WERI-Rb-1 (cell line): ENCODE measurements around the gene COL16A1.

Experiments used
- DNase-seq: peaks from one replicate; pipeline ENCODE4 v3.0.0-alpha.2; 2020
- H3K27ac ChIP-seq: fragments of 250-450 bp; sonication (Bioruptor Pico); 2 replicates; pipeline ENCODE4 v1.5.1; 2020; ENCODE audit warnings: mild to moderate bottlenecking, moderate library complexity
- H3K27me3 ChIP-seq: fragments of 250-450 bp; sonication (Bioruptor Pico); 2 replicates; pipeline ENCODE4 v1.5.1; 2021; ENCODE audit warnings: mild to moderate bottlenecking, low read depth, moderate library complexity; ENCODE audit not compliant: insufficient read depth, severe bottlenecking
- H3K36me3 ChIP-seq: fragments of 250-450 bp; sonication (Bioruptor Pico); 2 replicates; pipeline ENCODE4 v1.5.1; 2020; ENCODE audit warnings: mild to moderate bottlenecking, moderate library complexity
- H3K4me3 ChIP-seq: 2 replicates; pipeline ENCODE4 v1.5.1; 2011; ENCODE audit warnings: low read depth, mild to moderate bottlenecking, control low read depth, low read length
- H3K9me3 ChIP-seq: fragments of 250-450 bp; sonication (Bioruptor Pico); 2 replicates; pipeline ENCODE4 v1.5.1; 2021; ENCODE audit warnings: mild to moderate bottlenecking, moderate library complexity; ENCODE audit not compliant: severe bottlenecking
- CTCF ChIP-seq: IDR thresholded peaks from 2 replicates; pipeline ENCODE4 v1.5.1; 2011; ENCODE audit warnings: low read depth, mild to moderate bottlenecking, control low read depth, inconsistent platforms, low read length

COL16A1 gene

GRCh38 chr1:31725777-31726535 lies 22.1 kb upstream of the COL16A1 start:
- H3K36me3 ChIP-seq = peaks cover 20% of the 10 kb centered on the region
- no peak overlapping the region for H3K4me3 ChIP-seq
- no peak overlapping the region for H3K27ac ChIP-seq
- H3K27me3 ChIP-seq = no peaks in the 10 kb centered on the region
- DNase-seq = no peak
- H3K9me3 ChIP-seq = no peaks in the 10 kb centered on the region
- TF ChIP-seq CTCF = no peak

- H3K36me3 ChIP-seq = peaks cover 14% of the 10 kb centered on the region
- DNase-seq = no peak
- H3K27ac ChIP-seq = no peak overlapping the region
- no peak for TF ChIP-seq CTCF
- no peaks in the 10 kb centered on the region for H3K9me3 ChIP-seq
- no peaks in the 10 kb centered on the region for H3K27me3 ChIP-seq
- no peak overlapping the region for H3K4me3 ChIP-seq
Observed at GRCh38 chr1:31725134-31725533, 21.3 kb upstream of the COL16A1 start.

- no peak overlapping the region for H3K27ac ChIP-seq
- no peaks in the 10 kb centered on the region for H3K27me3 ChIP-seq
- TF ChIP-seq CTCF = no peak
- no peaks in the 10 kb centered on the region for H3K9me3 ChIP-seq
- no peak overlapping the region for H3K4me3 ChIP-seq
- no peak for DNase-seq
- peaks cover 14% of the 10 kb centered on the region for H3K36me3 ChIP-seq
Observed at GRCh38 chr1:31723828-31724359, 20.1 kb upstream of the COL16A1 start.

GRCh38 chr1:31718327-31718897 lies 14.6 kb upstream of the COL16A1 start:
- TF ChIP-seq CTCF = no peak
- Histone ChIP-seq H3K9me3 (no peaks in the 10 kb centered on the region), H3K27me3 (no peaks in the 10 kb centered on the region), H3K36me3 (no peaks in the 10 kb centered on the region), H3K27ac (no peak overlapping the region), H3K4me3 (no peak overlapping the region)
- no peak for DNase-seq

GRCh38 chr1:31717341-31717740 lies 13.5 kb upstream of the COL16A1 start:
- Histone ChIP-seq H3K9me3 (no peaks in the 10 kb centered on the region), H3K4me3 (no peak overlapping the region), H3K27me3 (no peaks in the 10 kb centered on the region), H3K36me3 (no peaks in the 10 kb centered on the region), H3K27ac (no peak overlapping the region)
- no peak for DNase-seq
- no peak for TF ChIP-seq CTCF
